Measurements from ENCODE around the gene SRPK2. TPM values are rescaled to one million over a fixed set of nuclear protein-coding genes. Genes with fewer than 3 reads are reported as not detected.

SRPK2 gene
- total and polyA plus RNA-seq, 2 of the 13 experiments (the other 11 are each of a cell fraction or from before 2014, with no cell fraction given): 10.1 to 22.3 TPM

DNA sequence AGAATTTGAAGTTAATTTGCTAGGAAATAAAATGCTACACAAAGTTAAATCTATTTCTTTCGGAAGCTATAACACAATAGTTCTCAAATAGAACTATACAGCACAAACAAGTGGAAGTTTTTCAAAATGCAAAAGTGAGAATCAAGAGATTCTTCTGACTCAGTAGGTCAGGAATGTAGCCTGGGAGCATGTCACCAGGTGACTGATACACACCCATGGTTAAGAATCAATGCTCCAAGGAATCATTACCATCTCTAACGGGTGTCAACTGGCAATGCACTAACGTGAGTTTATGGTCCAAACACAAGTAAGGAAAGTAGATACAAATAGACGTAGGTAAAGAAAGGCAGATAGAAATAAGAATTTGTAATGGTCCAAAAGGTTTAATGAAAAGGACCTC, 170.5 kb downstream of the SRPK2 start:
- Histone ChIP-seq H3K79me2 (ENCODE audit: insufficient read depth, low read length) (peaks cover 19% of the 10 kb centered on the region), H2AFZ (ENCODE audit: low read length) (no peak overlapping the region), H3K9me3 (ENCODE audit: low read length) (no peaks in the 10 kb centered on the region), H3K36me3 (replicated peaks in 1 of 2; ENCODE audit: control insufficient read depth in 1 of 2, insufficient read depth in 2 of 2, low read length in 2 of 2) (no peaks in the 10 kb centered on the region), H3K4me1 (ENCODE audit: insufficient read depth, low read length) (peaks cover 5% of the 10 kb centered on the region), H3K27me3 (ENCODE audit: control insufficient read depth in 1 of 2, insufficient read depth in 2 of 2, low read length in 2 of 2) (no peaks in the 10 kb centered on the region), H3K9ac (ENCODE audit: insufficient read depth, low read depth, low read length) (no peak overlapping the region), H3K4me3 (replicated peaks in 1 of 3; ENCODE audit: insufficient read depth in 1 of 3, low read depth in 2 of 3, low read length in 3 of 3) (no peak overlapping the region), H3K27ac (ENCODE audit: extremely low read length, insufficient read depth, low read length) (no peak overlapping the region), H4K20me1 (ENCODE audit: insufficient read depth, low read length) (no peaks in the 10 kb centered on the region), H3K4me2 (ENCODE audit: low read depth, low read length) (no peak overlapping the region)
- ATAC-seq (no peak), FAIRE-seq (no peak), DNase-seq (ENCODE audit: low spot score) (no peak)
- intact Hi-C loops (cut with micrococcal nuclease; ENCODE audit: unreplicated experiment) (no loop called here), in situ Hi-C loops (cut with HindIII; ENCODE audit: extremely low pct_ligation_motif_present, low pct_unique_long_range_greater_than_20kb) (no loop called here)
- POLR2A ChIA-PET: no interaction called here
- BruUV-seq (replicated peaks): no TSS peak
- 96% methylated on average over 4 of the region's 4 CpGs for WGBS (ENCODE audit: low lambda C conversion rate)
- CTCF ChIA-PET (ENCODE audit: low intra/inter-chr PET ratio, low total read pairs): no interaction called here
- TF ChIP-seq, protein P1, sequence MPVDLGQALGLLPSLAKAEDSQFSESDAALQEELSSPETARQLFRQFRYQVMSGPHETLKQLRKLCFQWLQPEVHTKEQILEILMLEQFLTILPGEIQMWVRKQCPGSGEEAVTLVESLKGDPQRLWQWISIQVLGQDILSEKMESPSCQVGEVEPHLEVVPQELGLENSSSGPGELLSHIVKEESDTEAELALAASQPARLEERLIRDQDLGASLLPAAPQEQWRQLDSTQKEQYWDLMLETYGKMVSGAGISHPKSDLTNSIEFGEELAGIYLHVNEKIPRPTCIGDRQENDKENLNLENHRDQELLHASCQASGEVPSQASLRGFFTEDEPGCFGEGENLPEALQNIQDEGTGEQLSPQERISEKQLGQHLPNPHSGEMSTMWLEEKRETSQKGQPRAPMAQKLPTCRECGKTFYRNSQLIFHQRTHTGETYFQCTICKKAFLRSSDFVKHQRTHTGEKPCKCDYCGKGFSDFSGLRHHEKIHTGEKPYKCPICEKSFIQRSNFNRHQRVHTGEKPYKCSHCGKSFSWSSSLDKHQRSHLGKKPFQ (CRISPR knock-in tag; IDR thresholded peaks at IDR 0.05; ENCODE audit: insufficient replicate concordance): no peak
- TF ChIP-seq HMGA1 (CRISPR knock-in tag; conservative IDR thresholded peaks at IDR 0.05): no peak
- TF ChIP-seq ZBTB3 (CRISPR knock-in tag; IDR thresholded peaks at IDR 0.05; ENCODE audit: borderline replicate concordance, low read depth): no peak
- no peak for TF ChIP-seq ASH2L (IDR thresholded peaks at IDR 0.05; ENCODE audit: insufficient read length, low read depth, low read length)
- TF ChIP-seq ZNF530 (CRISPR knock-in tag; IDR thresholded peaks at IDR 0.05; ENCODE audit: low read depth): no peak
- TF ChIP-seq, protein P2, sequence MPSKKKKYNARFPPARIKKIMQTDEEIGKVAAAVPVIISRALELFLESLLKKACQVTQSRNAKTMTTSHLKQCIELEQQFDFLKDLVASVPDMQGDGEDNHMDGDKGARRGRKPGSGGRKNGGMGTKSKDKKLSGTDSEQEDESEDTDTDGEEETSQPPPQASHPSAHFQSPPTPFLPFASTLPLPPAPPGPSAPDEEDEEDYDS (CRISPR knock-in tag; IDR thresholded peaks at IDR 0.05): no peak
- TF ChIP-seq ZNF552 (CRISPR knock-in tag; IDR thresholded peaks at IDR 0.05; ENCODE audit: borderline replicate concordance): no peak
- TF ChIP-seq NFYB (CRISPR knock-in tag; IDR thresholded peaks at IDR 0.05): no peak

Measured in HepG2 (cell line).